Caco-2 (cell line): ENCODE results near the gene AK5. TPM values are rescaled to one million over a fixed set of nuclear protein-coding genes. Genes with fewer than 3 reads are reported as not detected.

Experiments
- BruUV-seq: library from RNA; stranded (reverse); fragments of 400-500 nt; replicated peaks from 2 replicates; lab custom pipeline; 2021; lab: Mats Ljungman, UMichigan
- CTCF ChIA-PET: fragments of 300-600 bp; sonication (Branson Sonifier 250); formaldehyde crosslinking; loops from one replicate; lab custom pipeline; 2022; ENCODE audit warnings: antibody characterized with exemption; lab: Charles Lee
- POLR2A ChIA-PET: fragments of 300-600 bp; sonication (Branson Sonifier 250); formaldehyde crosslinking; loops from one replicate; lab custom pipeline; 2022; ENCODE audit warnings: antibody characterized with exemption; lab: Charles Lee
- DNase-seq, 2 experiments: peaks; one replicate each; pipeline versions ENCODE4 v3.0.0 to v3.0.0-alpha.2; 2020 to 2022
- H3K27me3 ChIP-seq: replicated peaks from 2 replicates; pipeline ENCODE4 v1.6.0; 2011; ENCODE audit warnings: low read length; ENCODE audit not compliant: control insufficient read depth, insufficient read depth
- H3K36me3 ChIP-seq: 2 replicates; pipeline ENCODE4 v1.5.1; 2011; ENCODE audit warnings: low read length; ENCODE audit not compliant: control insufficient read depth, insufficient read depth
- H3K4me1 ChIP-seq: fragments of 250-450 bp; sonication (Bioruptor Pico); 2 replicates; pipeline ENCODE4 v1.5.1; 2020; ENCODE audit warnings: mild to moderate bottlenecking
- H3K4me3 ChIP-seq: 2 replicates; pipeline ENCODE4 v1.5.1; 2011; ENCODE audit warnings: low read depth, mild to moderate bottlenecking, control low read depth, low read length
- H3K9me3 ChIP-seq: fragments of 250-450 bp; sonication (Bioruptor Pico); 2 replicates; pipeline ENCODE4 v1.5.1; 2020; ENCODE audit warnings: mild to moderate bottlenecking, moderate library complexity
- H3K27ac Mint-ChIP-seq: one replicate; pipeline ENCODE4 v1.8.0; 2022; ENCODE audit warnings: mixed read lengths; ENCODE audit not compliant: unreplicated experiment
- H3K27me3 Mint-ChIP-seq: one replicate; pipeline ENCODE4 v1.8.0; 2022; ENCODE audit warnings: mixed read lengths; ENCODE audit not compliant: insufficient read depth, unreplicated experiment
- H3K36me3 Mint-ChIP-seq: one replicate; pipeline ENCODE4 v1.8.0; 2022; ENCODE audit warnings: mild to moderate bottlenecking, mixed read lengths; ENCODE audit not compliant: insufficient read depth, unreplicated experiment
- H3K4me1 Mint-ChIP-seq: one replicate; pipeline ENCODE4 v1.8.0; 2022; ENCODE audit warnings: low read depth, mixed read lengths; ENCODE audit not compliant: unreplicated experiment
- H3K4me3 Mint-ChIP-seq: one replicate; pipeline ENCODE4 v1.8.0; 2022; ENCODE audit warnings: mild to moderate bottlenecking, moderate library complexity, mixed read lengths; ENCODE audit not compliant: unreplicated experiment
- H3K9me3 Mint-ChIP-seq: one replicate; pipeline ENCODE4 v1.8.0; 2022; ENCODE audit warnings: mixed read lengths; ENCODE audit not compliant: unreplicated experiment
- intact Hi-C: fragments of 100-400 bp; cut with micrococcal nuclease; formaldehyde crosslinking; loops from one replicate; pipeline ENCODE4 v1.10.0; 2022; ENCODE audit not compliant: unreplicated experiment
- total RNA-seq: library from RNA; stranded (reverse); gene quantifications from 2 replicates; pipeline ENCODE4 v1.2.3, GENCODE V29; 2022
- TF ChIP-seq, protein P1 (sequence below), 2 experiments: fragments of 200-600 bp in 1 of 2; IDR thresholded peaks; 1 replicate in 1 of 2; 2 replicates in 1 of 2; pipeline versions ENCODE4 v1.5.1 to v1.8.0; 2011 to 2022; ENCODE audit warnings: antibody characterized with exemption in 1 of 2, control low read depth in 1 of 2, inconsistent platforms in 1 of 2, low read depth in 1 of 2, low read length in 1 of 2, mild to moderate bottlenecking in 1 of 2, moderate library complexity in 1 of 2; ENCODE audit not compliant: insufficient read depth in 1 of 2, severe bottlenecking in 1 of 2, unreplicated experiment in 1 of 2

The AK5 gene
- total RNA-seq, 1 experiment from 2014 or later = not detected

DNA sequence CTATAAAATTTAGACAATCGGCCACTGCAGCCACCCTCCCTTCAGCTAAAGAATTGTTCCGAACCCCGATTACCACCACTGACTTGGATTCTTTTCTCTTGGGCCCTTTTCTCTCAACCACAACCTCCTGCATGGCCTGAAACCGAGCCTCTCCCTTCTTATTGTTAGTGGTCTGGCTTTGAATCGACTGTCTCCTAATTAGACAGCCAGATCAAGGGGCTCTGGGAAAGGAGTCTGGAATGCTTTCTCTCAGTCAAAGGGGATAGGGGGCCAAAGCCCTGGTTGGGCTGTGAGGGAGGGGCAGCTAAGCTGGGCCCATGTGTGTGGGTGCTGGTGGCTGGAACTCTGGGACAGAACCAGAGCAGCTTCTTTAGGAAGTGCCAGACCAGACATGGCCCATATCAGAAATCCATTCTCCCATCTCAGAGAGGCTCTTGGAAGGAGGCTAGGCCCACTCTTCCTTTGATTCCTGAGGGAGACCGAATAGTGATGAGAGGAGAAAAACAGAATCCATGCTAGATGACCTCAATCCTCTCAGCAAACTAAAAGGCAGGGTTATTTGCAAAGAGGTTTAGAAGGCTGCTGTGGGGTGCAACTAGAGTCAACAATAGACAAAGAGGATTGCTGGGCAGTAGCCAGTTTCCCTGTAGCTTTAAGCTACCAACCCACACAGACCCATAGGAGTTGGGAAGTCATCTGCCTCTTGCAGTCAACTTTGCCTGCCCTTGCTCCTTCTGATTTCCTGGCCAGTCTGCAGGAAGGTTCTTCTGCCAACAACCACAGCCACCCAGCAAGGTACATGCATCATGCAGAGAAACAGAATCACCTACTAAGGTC is 117.6 kb downstream of the AK5 start:
- POLR2A ChIA-PET = no interaction called here
- TF ChIP-seq, protein P1, sequence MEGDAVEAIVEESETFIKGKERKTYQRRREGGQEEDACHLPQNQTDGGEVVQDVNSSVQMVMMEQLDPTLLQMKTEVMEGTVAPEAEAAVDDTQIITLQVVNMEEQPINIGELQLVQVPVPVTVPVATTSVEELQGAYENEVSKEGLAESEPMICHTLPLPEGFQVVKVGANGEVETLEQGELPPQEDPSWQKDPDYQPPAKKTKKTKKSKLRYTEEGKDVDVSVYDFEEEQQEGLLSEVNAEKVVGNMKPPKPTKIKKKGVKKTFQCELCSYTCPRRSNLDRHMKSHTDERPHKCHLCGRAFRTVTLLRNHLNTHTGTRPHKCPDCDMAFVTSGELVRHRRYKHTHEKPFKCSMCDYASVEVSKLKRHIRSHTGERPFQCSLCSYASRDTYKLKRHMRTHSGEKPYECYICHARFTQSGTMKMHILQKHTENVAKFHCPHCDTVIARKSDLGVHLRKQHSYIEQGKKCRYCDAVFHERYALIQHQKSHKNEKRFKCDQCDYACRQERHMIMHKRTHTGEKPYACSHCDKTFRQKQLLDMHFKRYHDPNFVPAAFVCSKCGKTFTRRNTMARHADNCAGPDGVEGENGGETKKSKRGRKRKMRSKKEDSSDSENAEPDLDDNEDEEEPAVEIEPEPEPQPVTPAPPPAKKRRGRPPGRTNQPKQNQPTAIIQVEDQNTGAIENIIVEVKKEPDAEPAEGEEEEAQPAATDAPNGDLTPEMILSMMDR (IDR thresholded peaks at IDR 0.05; ENCODE audit: insufficient read depth in 1 of 2, low read depth in 1 of 2, low read length in 1 of 2, severe bottlenecking in 1 of 2, unreplicated experiment in 1 of 2) = no peak

DNA sequence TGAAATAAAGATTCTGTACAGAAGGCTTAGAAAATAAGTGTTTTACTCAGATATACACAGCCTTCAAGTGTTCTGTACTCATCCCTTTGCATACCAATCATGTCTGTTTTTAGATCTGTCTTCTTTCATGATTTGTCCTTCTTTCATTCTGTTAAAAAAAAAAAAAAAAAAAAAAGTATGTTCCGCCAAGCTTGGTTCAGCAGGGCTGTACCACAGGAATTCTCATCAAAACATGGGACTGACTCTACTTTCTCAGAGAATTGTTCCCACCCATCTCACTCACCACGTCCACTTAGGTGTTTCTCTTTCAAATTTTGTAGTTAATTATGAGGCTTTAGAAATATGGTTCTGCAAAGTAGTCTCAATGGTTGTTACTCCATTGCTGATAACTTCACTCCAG is 119.0 kb downstream of the AK5 start:
- no peak overlapping the region for H3K4me3 Mint-ChIP-seq
- BruUV-seq = no TSS peak
- H3K27ac Mint-ChIP-seq = no peak overlapping the region
- DNase-seq = no peak
- H3K9me3 Mint-ChIP-seq = no peaks in the 10 kb centered on the region
- no peaks in the 10 kb centered on the region for H3K4me1 Mint-ChIP-seq
- POLR2A ChIA-PET = no interaction called here
- Histone ChIP-seq H3K9me3 (no peaks in the 10 kb centered on the region), H3K4me3 (no peak overlapping the region), H3K27me3 (no peaks in the 10 kb centered on the region), H3K4me1 (no peaks in the 10 kb centered on the region), H3K36me3 (no peaks in the 10 kb centered on the region)
- TF ChIP-seq, protein P1 (IDR thresholded peaks at IDR 0.05; ENCODE audit: insufficient read depth in 1 of 2, low read depth in 1 of 2, low read length in 1 of 2, severe bottlenecking in 1 of 2, unreplicated experiment in 1 of 2) = no peak
- CTCF ChIA-PET = no interaction called here
- H3K36me3 Mint-ChIP-seq = no peaks in the 10 kb centered on the region
- intact Hi-C loops = no loop called here
- H3K27me3 Mint-ChIP-seq = peaks cover 3% of the 10 kb centered on the region

More for the DNA sequence above, 117.6 kb downstream of the AK5 start:
- Mint-ChIP-seq H3K9me3 (no peaks in the 10 kb centered on the region), H3K27ac (no peak overlapping the region), H3K36me3 (no peaks in the 10 kb centered on the region), H3K27me3 (peaks cover 3% of the 10 kb centered on the region), H3K4me3 (no peak overlapping the region), H3K4me1 (peaks cover under 1% of the 10 kb centered on the region)
- no peaks in the 10 kb centered on the region for H3K27me3 ChIP-seq
- H3K36me3 ChIP-seq = no peaks in the 10 kb centered on the region
- BruUV-seq = no TSS peak
- CTCF ChIA-PET = no interaction called here
- H3K9me3 ChIP-seq = no peaks in the 10 kb centered on the region
- DNase-seq = no peak
- intact Hi-C loops = no loop called here
- no peak overlapping the region for H3K4me3 ChIP-seq
- no peaks in the 10 kb centered on the region for H3K4me1 ChIP-seq

DNA sequence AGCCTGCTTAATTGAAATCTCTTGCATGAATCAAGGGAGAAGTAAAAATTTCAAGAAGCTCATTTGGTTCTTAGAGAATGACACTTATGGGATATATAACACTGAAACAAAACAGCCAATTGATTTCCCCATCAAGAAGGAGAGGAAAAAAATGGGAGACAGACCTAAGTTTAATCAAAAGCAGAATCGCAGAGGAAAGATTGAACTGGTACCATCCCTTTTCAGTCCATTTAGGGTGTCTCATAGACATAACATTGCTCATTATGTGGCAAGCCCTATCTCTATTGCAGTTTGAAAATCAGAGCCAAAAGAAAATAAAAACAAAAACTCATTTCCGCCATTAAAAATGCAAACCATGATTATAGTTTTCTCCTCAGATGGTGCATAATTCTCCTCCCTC is 119.6 kb downstream of the AK5 start:
- CTCF ChIA-PET = no interaction called here

More for the DNA sequence above, 119.6 kb downstream of the AK5 start:
- H3K4me3 Mint-ChIP-seq = no peak overlapping the region
- no peaks in the 10 kb centered on the region for H3K4me1 Mint-ChIP-seq
- POLR2A ChIA-PET = no interaction called here
- DNase-seq = no peak
- H3K27me3 Mint-ChIP-seq = peaks cover 3% of the 10 kb centered on the region
- Histone ChIP-seq H3K27me3 (no peaks in the 10 kb centered on the region), H3K36me3 (no peaks in the 10 kb centered on the region), H3K4me1 (no peaks in the 10 kb centered on the region), H3K4me3 (no peak overlapping the region), H3K9me3 (no peaks in the 10 kb centered on the region)
- no peaks in the 10 kb centered on the region for H3K9me3 Mint-ChIP-seq
- no peaks in the 10 kb centered on the region for H3K36me3 Mint-ChIP-seq
- TF ChIP-seq, protein P1 (IDR thresholded peaks at IDR 0.05; ENCODE audit: insufficient read depth in 1 of 2, low read depth in 1 of 2, low read length in 1 of 2, severe bottlenecking in 1 of 2, unreplicated experiment in 1 of 2) = no peak
- no TSS peak for BruUV-seq
- intact Hi-C loops = no loop called here
- H3K27ac Mint-ChIP-seq = no peak overlapping the region
